ENCODE data around the gene CTNNB1. TPM values are rescaled to one million over a fixed set of nuclear protein-coding genes. Genes with fewer than 3 reads are reported as not detected.
"Not testable (repeated sequence)": the region's sequence is repeated elsewhere in the genome, so short reads cannot be mapped to it uniquely, and the experiment has no call there.

Gene CTNNB1
- total RNA-seq, 2 donors from 2014 or later: 405 to 467 TPM

- H3K4me1 ChIP-seq (replicated peaks): no peaks in the 10 kb centered on the region
- H3K27ac ChIP-seq: no peak overlapping the region
- no peak for DNase-seq (ENCODE audit: low spot score)
- 79% methylated on average over 12 of the region's 16 CpGs for WGBS
- intact Hi-C loops (cut with DNase I): no loop called here
- no peaks in the 10 kb centered on the region for H3K36me3 ChIP-seq
- H3K9me3 ChIP-seq: no peaks in the 10 kb centered on the region
- TF ChIP-seq, protein P1, sequence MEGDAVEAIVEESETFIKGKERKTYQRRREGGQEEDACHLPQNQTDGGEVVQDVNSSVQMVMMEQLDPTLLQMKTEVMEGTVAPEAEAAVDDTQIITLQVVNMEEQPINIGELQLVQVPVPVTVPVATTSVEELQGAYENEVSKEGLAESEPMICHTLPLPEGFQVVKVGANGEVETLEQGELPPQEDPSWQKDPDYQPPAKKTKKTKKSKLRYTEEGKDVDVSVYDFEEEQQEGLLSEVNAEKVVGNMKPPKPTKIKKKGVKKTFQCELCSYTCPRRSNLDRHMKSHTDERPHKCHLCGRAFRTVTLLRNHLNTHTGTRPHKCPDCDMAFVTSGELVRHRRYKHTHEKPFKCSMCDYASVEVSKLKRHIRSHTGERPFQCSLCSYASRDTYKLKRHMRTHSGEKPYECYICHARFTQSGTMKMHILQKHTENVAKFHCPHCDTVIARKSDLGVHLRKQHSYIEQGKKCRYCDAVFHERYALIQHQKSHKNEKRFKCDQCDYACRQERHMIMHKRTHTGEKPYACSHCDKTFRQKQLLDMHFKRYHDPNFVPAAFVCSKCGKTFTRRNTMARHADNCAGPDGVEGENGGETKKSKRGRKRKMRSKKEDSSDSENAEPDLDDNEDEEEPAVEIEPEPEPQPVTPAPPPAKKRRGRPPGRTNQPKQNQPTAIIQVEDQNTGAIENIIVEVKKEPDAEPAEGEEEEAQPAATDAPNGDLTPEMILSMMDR (IDR thresholded peaks at IDR 0.05): no peak
- TF ChIP-seq POLR2AphosphoS5 (IDR thresholded peaks at IDR 0.05) (no peak), POLR2A (IDR thresholded peaks at IDR 0.05) (no peak)
- H3K4me3 ChIP-seq: no peak overlapping the region
- H3K27me3 ChIP-seq (replicated peaks; ENCODE audit: insufficient read depth): no peaks in the 10 kb centered on the region
Observed at GRCh38 chr3:41277790-41278465, 78.6 kb downstream of the CTNNB1 start.

DNA sequence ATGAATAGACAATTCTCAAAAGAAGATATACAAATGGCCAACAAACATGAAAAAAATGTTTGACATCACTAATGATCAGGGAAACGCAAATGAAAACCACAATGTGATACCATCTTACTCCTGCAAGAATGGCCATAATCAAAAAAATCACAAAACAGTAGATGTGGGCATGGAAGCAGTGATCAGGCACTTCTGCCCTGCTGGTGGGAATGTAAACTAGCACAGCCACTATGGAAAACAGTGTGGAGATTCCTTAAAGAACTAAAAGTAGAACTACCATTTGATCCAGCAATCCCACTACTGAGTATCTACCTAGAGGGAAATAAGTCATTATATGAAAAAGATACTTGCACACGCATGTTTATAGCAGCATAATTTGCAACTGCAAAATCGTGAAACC is 85.6 kb downstream of the CTNNB1 start:
- H3K27me3 ChIP-seq (replicated peaks; ENCODE audit: insufficient read depth); intact Hi-C loops (cut with DNase I); DNase-seq (ENCODE audit: low spot score); H3K4me3 ChIP-seq; H3K9me3 ChIP-seq; H3K4me1 ChIP-seq (replicated peaks); H3K36me3 ChIP-seq; H3K27ac ChIP-seq: not testable (repeated sequence)
- WGBS: 90% methylated on average over 3 of the region's 3 CpGs

GRCh38 chr3:41286305-41286704 is 87.0 kb downstream of the CTNNB1 start:
- Histone ChIP-seq H3K36me3 (no peaks in the 10 kb centered on the region), H3K4me3 (no peak overlapping the region), H3K27ac (no peak overlapping the region), H3K27me3 (replicated peaks; ENCODE audit: insufficient read depth) (no peaks in the 10 kb centered on the region), H3K4me1 (replicated peaks) (no peaks in the 10 kb centered on the region), H3K9me3 (no peaks in the 10 kb centered on the region)
- intact Hi-C loops (cut with DNase I): no loop called here
- TF ChIP-seq, protein P1 (IDR thresholded peaks at IDR 0.05): no peak
- TF ChIP-seq POLR2A (IDR thresholded peaks at IDR 0.05) (no peak), POLR2AphosphoS5 (IDR thresholded peaks at IDR 0.05) (no peak)
- WGBS: 91% methylated on average over 6 of the region's 6 CpGs
- no peak for DNase-seq (ENCODE audit: low spot score)

DNA sequence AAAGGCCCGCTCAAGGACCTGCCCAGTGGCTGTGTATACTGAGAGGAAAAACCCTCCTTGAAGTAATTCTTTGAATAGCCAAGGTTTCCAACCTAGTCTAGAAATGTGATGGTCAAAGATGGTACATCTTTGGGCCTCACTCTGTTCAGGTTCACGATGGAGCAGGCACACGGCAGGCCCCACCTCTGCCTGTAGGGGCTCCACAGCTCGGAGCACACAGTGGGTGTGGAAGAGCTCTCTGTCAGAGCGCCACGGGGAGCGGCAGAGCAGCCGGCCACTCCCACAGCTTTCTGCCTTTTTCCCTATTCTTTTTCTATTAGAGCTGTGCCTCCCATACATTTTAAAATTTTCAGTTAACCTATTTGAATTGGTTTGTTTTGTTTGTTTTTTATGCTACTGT is 89.5 kb downstream of the CTNNB1 start:
- WGBS: 91% methylated on average over 8 of the region's 8 CpGs
- Histone ChIP-seq H3K4me3 (no peak overlapping the region), H3K4me1 (replicated peaks) (no peaks in the 10 kb centered on the region), H3K27ac (no peak overlapping the region), H3K36me3 (no peaks in the 10 kb centered on the region), H3K9me3 (no peaks in the 10 kb centered on the region), H3K27me3 (replicated peaks; ENCODE audit: insufficient read depth) (no peaks in the 10 kb centered on the region)
- intact Hi-C loops (cut with DNase I): no loop called here
- TF ChIP-seq POLR2AphosphoS5 (IDR thresholded peaks at IDR 0.05) (no peak), POLR2A (IDR thresholded peaks at IDR 0.05) (no peak)
- TF ChIP-seq, protein P1 (IDR thresholded peaks at IDR 0.05): no peak
- DNase-seq (ENCODE audit: low spot score): no peak

Small RNA genes within 50 kb of the gene (small RNA-seq; reads per million reads assigned to genes)
- gene MRPS31P1: 0 reads per million in 2 donors

All from prostate gland (tissue), 2 donors.